GM18526 (cell line): ENCODE data around the gene UBE2E2.

Experiments used
- POLR2A ChIP-seq: IDR thresholded peaks from 3 replicates; pipeline ENCODE4 v1.6.1; 2011; ENCODE audit not compliant: insufficient read length; ENCODE audit errors: extremely low read depth

Gene UBE2E2

GRCh38 chr3:23359116-23359515, 156.0 kb downstream of the UBE2E2 start:
- no peak for TF ChIP-seq POLR2A

DNA sequence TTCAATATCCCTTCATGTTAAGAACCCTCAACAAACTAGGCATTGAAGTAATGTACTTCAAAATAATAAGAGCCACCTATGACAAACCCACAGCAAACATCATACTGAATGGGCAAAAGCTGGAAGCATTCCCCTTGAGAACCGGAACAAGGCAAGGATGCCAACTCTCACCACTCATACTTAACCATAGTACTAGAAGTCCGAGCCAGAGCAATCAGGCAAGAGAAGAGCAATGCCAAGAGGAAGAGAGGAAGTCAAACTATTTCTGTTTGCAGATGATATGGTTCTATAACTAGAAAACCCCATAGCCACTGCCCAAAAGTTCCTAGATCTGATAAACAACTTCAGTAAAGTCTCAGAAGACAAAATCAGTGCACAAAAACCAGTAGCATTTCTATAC, 161.9 kb downstream of the UBE2E2 start:
- no peak for TF ChIP-seq POLR2A

DNA sequence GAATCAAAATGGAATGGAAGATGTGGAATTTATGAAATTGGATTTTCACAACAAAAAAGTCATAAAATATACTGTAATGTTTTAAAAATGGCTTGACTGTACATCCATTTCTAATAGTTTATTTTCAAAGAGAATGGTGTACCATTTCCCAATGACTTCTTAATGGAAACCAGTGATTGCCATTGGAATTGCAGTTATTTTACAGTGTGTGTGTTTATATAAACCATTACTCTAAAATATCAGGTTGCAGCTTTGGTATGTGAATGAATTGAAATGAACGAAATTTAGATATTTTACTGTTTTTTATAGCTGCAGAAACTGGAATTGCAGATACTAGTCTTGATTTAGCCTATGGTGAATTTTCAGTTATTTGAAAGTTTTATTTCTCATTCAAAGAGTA, 165.6 kb downstream of the UBE2E2 start:
- no peak for TF ChIP-seq POLR2A

DNA sequence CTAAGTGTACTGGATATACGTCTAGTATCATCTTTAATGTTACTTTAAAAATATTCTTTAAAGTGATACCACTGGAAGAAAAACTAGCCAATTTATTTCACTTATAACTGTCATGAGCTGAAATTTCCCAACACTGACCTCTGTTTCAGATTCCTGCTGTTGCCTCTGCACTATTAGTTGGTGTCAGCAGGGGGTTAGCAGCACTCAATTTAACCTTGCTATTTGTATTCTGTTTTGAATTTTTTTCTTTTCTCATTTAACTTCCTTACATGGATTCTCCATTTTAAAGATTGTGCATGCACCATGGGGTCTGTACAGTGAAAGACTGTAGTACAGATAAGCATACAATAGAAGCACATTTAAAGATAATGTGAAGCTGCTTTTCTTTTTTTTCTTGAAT, 169.2 kb downstream of the UBE2E2 start:
- TF ChIP-seq POLR2A: no peak

GRCh38 chr3:23376516-23377248, 173.6 kb downstream of the UBE2E2 start:
- no peak for TF ChIP-seq POLR2A

- no peak for TF ChIP-seq POLR2A
These were observed 175.0 kb downstream of the UBE2E2 start for GRCh38 chr3:23377928-23378672.

- TF ChIP-seq POLR2A: no peak
These were observed 180.7 kb downstream of the UBE2E2 start for GRCh38 chr3:23383875-23384274.

- no peak for TF ChIP-seq POLR2A
These were observed 182.2 kb downstream of the UBE2E2 start for GRCh38 chr3:23385327-23385726.

- TF ChIP-seq POLR2A: no peak
These were observed 184.3 kb downstream of the UBE2E2 start for GRCh38 chr3:23387286-23387918.

DNA sequence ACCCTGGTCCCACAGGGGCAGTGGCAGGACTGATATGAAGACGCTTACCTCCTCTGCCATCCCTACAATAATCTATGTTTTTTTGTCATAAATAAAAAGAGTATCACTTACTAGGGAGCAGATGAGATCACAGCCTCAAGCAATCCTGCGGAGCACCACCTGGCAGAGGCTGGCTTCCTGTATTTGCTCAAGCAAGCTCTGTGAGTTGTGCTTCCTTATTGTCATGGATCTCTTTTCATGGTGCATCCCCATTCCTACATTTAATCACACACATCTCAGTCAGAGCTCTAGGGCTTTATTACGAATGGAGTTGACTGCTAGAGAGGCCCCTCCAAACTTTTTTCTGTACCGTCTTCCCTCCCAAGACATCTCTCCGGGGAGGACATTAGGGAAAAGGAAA, 186.0 kb downstream of the UBE2E2 start:
- TF ChIP-seq POLR2A: no peak

DNA sequence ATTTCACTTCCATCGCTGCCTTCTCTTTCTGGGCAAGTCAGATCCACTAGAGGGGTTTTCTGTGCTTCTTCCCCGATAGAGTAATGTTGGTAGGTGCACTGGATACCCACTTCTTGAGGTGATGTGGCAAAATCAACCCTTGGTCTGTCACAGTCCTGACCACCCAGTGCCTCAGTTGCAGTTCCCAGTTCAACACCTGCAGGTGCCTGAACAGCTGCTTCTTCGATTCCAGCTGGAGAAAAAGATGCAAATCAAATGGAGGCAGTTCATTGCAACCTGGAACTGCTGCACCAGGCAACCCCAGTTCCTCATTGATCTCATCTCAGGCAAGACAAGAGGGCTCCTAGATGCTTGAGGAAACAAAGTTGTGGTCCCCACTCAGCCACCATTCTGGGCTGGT, 186.6 kb downstream of the UBE2E2 start:
- TF ChIP-seq POLR2A: no peak

- no peak for TF ChIP-seq POLR2A
These were observed 187.3 kb downstream of the UBE2E2 start for GRCh38 chr3:23390446-23390845.

GRCh38 chr3:23390989-23391553, 187.9 kb downstream of the UBE2E2 start:
- no peak for TF ChIP-seq POLR2A

DNA sequence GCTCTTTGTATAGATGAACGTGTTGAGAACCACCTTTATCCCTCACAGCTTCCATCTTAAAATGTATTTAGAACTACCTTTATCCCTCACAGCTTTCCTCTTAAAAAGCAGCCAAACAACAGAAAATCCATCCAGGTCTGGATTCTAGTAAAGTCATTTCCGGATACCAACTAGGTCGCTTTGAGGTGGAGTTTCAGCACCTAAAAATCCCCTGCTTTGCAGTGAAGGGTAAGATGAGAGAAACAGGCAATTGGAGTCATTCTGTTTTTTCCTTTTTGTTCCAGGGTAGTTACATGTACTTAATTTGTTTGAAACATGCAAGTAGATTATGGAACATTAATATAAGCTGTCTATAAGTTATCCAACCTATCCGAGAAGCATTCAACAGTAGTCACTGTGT, 192.0 kb downstream of the UBE2E2 start:
- no peak for TF ChIP-seq POLR2A

DNA sequence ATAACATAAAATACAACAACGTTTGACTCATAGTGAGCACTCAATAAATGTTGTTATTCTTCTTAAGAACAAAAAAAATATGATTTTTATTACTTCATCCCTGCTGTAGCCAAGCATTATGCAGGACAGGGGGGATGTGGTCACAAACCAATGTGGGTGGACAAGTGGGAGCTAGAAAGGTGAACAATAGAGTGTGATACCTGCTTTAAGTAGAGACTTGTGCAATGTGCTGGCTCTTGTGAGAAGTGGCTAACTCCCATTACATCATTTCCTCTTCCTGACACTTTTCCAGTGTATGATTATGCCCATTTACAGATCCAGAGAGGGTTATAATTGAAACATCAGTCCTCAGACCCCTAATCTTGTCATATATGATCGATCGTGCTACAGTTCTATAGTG, 193.6 kb downstream of the UBE2E2 start:
- no peak for TF ChIP-seq POLR2A

DNA sequence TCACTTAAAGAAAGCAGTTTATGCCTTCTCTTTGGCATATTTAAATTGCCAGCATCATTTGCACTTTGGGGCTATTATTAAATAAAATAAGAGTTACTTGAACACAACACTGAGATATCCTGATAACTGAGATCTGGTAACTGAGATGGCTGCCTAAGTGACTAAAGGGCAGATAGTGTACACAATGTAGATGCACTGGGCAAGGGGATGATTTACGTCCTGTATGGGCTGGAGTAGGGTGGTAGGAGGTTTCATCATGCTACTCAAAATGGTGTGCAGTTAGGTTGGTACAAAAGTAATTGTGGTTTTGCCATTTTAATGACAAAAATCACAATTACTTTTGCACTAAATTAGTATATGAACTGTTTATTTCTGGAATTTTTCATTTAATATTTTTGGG, 196.1 kb downstream of the UBE2E2 start:
- no peak for TF ChIP-seq POLR2A
